ENCODE results near the gene CNKSR3. TPM values are rescaled to one million over a fixed set of nuclear protein-coding genes. Genes with fewer than 3 reads are reported as not detected.

Gene CNKSR3
- total and polyA plus RNA-seq, 2 of the 8 experiments (the other 6 are each of a cell fraction or from before 2014, with no cell fraction given), result 1.2 to 6.2 TPM

DNA sequence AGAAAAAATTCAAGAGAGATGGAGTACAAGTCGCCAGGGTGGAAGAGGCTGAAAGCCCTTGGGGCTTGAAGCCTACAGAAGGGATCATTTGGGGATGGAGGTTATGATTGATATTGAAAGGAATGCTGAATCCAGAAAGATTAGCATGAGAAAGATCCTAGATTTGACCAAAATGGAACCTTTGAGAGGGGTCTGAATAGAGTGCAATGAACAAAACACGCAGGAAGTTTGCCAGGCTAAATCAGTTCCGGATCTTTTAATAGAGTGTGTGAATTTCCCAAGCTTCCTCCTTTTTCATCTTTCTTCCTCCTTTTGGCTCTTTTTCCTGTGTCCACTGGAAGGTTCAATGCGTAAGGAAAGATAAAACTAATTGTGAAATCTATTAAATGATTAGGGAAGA, 169.1 kb downstream of the CNKSR3 start:
- no peak overlapping the region for H3K23ac ChIP-seq (ENCODE audit: insufficient read length)
- no peak overlapping the region for H3K4me2 ChIP-seq (ENCODE audit: insufficient read depth in 1 of 2, low read depth in 2 of 2, low read length in 2 of 2)
- H3K9ac ChIP-seq (replicated peaks in 1 of 4; ENCODE audit: extremely low read depth in 1 of 4, low read depth in 3 of 4, low read length in 3 of 4), result no peak overlapping the region
- H3K56ac ChIP-seq (replicated peaks; ENCODE audit: insufficient read length, low read depth, low read length), result no peak overlapping the region
- H3K79me1 ChIP-seq (ENCODE audit: low read depth, low read length), result no peaks in the 10 kb centered on the region
- ChIA-PET POLR2A (ENCODE audit: partially characterized antibody) (no interaction called here), CTCF (ENCODE audit: partially characterized antibody) (interaction anchor here (0.9 kb wide), 2 partner anchors 12 to 63 kb away, joined by 5 to 6 read pairs; no protein-coding TSS in a partner anchor)
- H4K91ac ChIP-seq (replicated peaks; ENCODE audit: insufficient read length, low read length), result no peak overlapping the region
- H3K23me2 ChIP-seq (ENCODE audit: low read depth, low read length), result peaks cover 3% of the 10 kb centered on the region; the same call in 1 of the 2 replicates
- H3K4me3 ChIP-seq (ENCODE audit: extremely low read depth in 1 of 4, insufficient read depth in 2 of 4, low read depth in 3 of 4, low read length in 4 of 4), result no peak overlapping the region
- H2AFZ ChIP-seq (ENCODE audit: low read length), result no peak overlapping the region
- H3K4ac ChIP-seq (replicated peaks; ENCODE audit: insufficient read length, low read depth, low read length), result no peak overlapping the region
- H2BK5ac ChIP-seq (ENCODE audit: low read depth, low read length), result no peak overlapping the region
- peaks cover 0 to 10% (median 2%) of the 10 kb centered on the region in 4 experiments; a peak in 5 of 7 replicates for H3K4me1 ChIP-seq (replicated peaks in 1 of 4; ENCODE audit: control insufficient read depth in 3 of 4, insufficient read depth in 4 of 4, low read length in 3 of 4)
- H4K5ac ChIP-seq (ENCODE audit: insufficient read length, low read depth, low read length), result no peak overlapping the region
- H2BK20ac ChIP-seq (ENCODE audit: low read length), result no peak overlapping the region
- peaks cover 0 to 2% (median 0%) of the 10 kb centered on the region in 4 experiments; a peak in 1 of 7 replicates for H3K27me3 ChIP-seq (replicated peaks in 1 of 4; ENCODE audit: control insufficient read depth in 3 of 4, extremely low read depth in 1 of 4, insufficient read depth in 3 of 4, low read length in 3 of 4)
- H3K79me2 ChIP-seq (ENCODE audit: control insufficient read depth in 1 of 2, insufficient read depth in 2 of 2, low read length in 2 of 2), result no peaks in the 10 kb centered on the region
- H2AK5ac ChIP-seq (ENCODE audit: low read depth, low read length), result no peak overlapping the region
- 85% methylated on average over 4 of the region's 4 CpGs; no CpG with 5 or more reads in 1 of the 2 experiments for WGBS, 2 experiments (ENCODE audit: extremely low coverage in 1 of 2, insufficient coverage in 1 of 2, insufficient read length in 1 of 2, insufficient replicate concordance in 2 of 2, low coverage in 1 of 2, low lambda C conversion rate in 2 of 2, missing lambda C conversion rate in 1 of 2)
- FAIRE-seq (no peak), DNase-seq (ENCODE audit: low read depth in 1 of 2, low spot score in 2 of 2) (no peak)
- H3K9me3 ChIP-seq (ENCODE audit: insufficient read depth in 2 of 2, low read depth in 1 of 2, low read length in 1 of 2), result no peaks in the 10 kb centered on the region
- no peak overlapping the region for H2BK120ac ChIP-seq (replicated peaks; ENCODE audit: low read depth, low read length)
- H3K18ac ChIP-seq (ENCODE audit: extremely low read depth, low read length), result no peak overlapping the region
- no peaks in the 10 kb centered on the region for H3K36me3 ChIP-seq (ENCODE audit: control insufficient read depth in 2 of 4, insufficient read depth in 4 of 4, low read length in 3 of 4)
- H3K27ac ChIP-seq (ENCODE audit: low read depth, low read length), result no peak overlapping the region
- no peak overlapping the region for H2BK15ac ChIP-seq (ENCODE audit: low read length)
- no peak overlapping the region for H4K8ac ChIP-seq (ENCODE audit: extremely low read depth, insufficient read depth, low read length)
- no peak for TF ChIP-seq SIRT6 (IDR thresholded peaks at IDR 0.05; ENCODE audit: low read length)
- TF ChIP-seq TEAD4 (IDR thresholded peaks at IDR 0.05; ENCODE audit: low read depth, low read length), result no peak
- TF ChIP-seq JUND (IDR thresholded peaks at IDR 0.05; ENCODE audit: low read length), result no peak
- no peak for TF ChIP-seq POU5F1 (IDR thresholded peaks at IDR 0.05; ENCODE audit: low read depth, low read length)
- no peak for TF ChIP-seq MAX (IDR thresholded peaks at IDR 0.05)
- no peak for TF ChIP-seq CHD2 (IDR thresholded peaks at IDR 0.05; ENCODE audit: low read length)
- TF ChIP-seq CREB1 (IDR thresholded peaks at IDR 0.05), result no peak
- H2BK12ac ChIP-seq (ENCODE audit: low read depth, low read length), result no peak overlapping the region
- H3K14ac ChIP-seq (ENCODE audit: insufficient read length), result no peak overlapping the region
- H4K20me1 ChIP-seq (replicated peaks in 1 of 2; ENCODE audit: control insufficient read depth in 1 of 2, insufficient read depth in 2 of 2, low read length in 2 of 2), result no peaks in the 10 kb centered on the region
